HPDE6-E6E7 (cell line): ENCODE results near the gene PLD5.
"Not testable (repeated sequence)": the region's sequence is repeated elsewhere in the genome, so short reads cannot be mapped to it uniquely, and the experiment has no call there.

ENCODE experiments used
- DNase-seq: peaks from one replicate; pipeline ENCODE4 v3.0.0; 2011; ENCODE audit warnings: missing footprints; ENCODE audit errors: extremely low spot score

The PLD5 gene

GRCh38 chr1:242058582-242058981 is 465.9 kb downstream of the PLD5 start:
- not testable (repeated sequence) for DNase-seq

DNA sequence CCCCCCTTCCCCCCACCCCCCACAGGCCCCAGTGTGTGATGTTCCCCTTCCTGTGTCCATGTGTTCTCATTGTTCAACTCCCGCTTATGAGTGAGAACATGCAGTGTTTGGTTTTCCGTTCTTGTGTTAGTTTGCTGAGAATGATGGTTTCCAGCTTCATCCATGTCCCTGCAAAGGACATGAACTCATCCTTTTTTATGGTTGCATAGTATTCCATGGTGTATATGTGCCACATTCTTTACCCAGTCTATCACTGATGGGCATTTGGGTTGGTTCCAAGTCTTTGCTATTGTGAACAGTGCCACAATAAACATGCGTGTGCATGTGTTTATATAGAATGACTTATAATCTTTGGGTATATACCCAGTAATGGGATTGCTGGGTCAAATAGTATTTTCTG is 466.3 kb downstream of the PLD5 start:
- not testable (repeated sequence) for DNase-seq

GRCh38 chr1:242057745-242058115 is 466.8 kb downstream of the PLD5 start:
- DNase-seq = no peak

GRCh38 chr1:242056988-242057744 is 467.3 kb downstream of the PLD5 start:
- DNase-seq = no peak

DNA sequence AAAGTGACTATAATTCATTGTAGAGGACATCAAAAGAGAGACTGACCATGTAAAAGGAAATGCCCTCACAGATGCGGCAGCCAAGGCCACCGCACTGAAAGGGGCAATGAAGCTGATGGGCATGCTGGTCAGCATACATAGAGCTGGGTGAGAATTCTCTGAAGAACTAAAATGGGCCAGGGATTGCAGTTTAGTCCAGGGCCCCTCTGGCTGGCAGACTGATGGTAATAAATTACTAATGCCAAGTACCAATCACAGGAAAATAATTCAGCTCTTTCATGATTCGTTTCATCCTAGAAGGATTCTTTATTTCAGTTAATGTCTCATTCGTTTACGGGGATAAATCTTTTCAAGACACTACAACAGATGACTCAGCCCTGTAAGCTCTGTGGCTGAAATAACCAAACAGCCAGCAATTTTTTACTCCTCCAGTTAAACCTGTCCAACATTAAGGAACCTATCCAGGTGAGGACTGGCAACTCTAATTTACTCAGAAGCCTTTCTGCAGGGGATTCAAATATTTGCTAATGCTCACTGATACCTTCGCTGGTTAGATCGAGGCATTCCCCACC is 468.7 kb downstream of the PLD5 start:
- DNase-seq = no peak

DNA sequence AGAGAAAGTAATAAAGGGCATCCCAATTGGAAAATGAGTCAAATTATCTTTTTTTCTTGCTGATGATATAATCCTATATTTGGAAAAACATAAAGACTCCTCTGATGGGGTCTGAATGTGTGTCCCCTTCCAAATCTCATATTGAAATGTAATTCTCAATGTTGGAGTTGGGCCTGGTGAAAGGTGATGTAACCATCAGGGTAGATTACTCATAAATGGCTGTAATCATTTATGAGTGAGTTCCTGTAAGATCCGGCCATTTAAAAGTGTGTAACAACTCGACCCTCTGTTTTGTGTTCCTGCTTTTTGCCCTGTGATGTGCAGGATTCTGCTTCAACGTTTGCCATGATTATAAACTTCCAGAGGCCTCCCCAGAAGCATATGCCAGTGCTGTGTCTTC is 481.3 kb downstream of the PLD5 start:
- no peak for DNase-seq

GRCh38 chr1:242034392-242034791 is 490.1 kb downstream of the PLD5 start:
- DNase-seq = no peak

DNA sequence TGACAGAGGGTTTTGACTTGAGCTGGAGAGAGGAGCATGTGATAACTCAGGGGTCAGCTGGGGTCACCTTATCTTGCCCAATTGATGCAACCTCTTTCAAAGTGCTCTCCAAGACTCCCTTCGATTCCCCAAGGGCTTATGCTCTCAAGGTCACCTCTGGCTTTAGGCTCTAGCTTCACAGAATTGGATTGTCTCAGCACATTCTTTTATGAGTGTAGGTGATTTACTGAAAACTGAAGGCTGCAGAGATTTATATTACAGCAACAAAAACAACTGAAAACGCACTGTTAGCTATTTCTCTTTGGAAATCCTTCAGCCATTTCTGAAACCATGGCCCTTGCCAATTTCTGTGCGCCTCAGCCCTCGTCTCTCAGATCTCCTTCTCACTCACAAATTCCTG is 491.1 kb downstream of the PLD5 start:
- DNase-seq = no peak
